NCI-H2171 (cell line): ENCODE data around the gene RIOK2.
"Not testable (repeated sequence)": the region's sequence is repeated elsewhere in the genome, so short reads cannot be mapped to it uniquely, and the experiment has no call there.

Experiments
- DNase-seq: peaks from one replicate; lab custom pipeline; 2025; lab: John Stamatoyannopoulos, UW

Gene RIOK2

GRCh38 chr5:97183100-97183929 is at the start of gene RIOK2:
Gene RIOK2, minus strand, starts transcription at chr5:97183247. Its CDS starts 56 bp downstream, at chr5:97183191.
- DNase-seq, result peak; percentile 78

GRCh38 chr5:97231025-97231636 is 48.1 kb upstream of the RIOK2 start:
- peak; percentile 28 for DNase-seq

GRCh38 chr5:97229688-97230285 is 46.7 kb upstream of the RIOK2 start:
- DNase-seq, result no peak

GRCh38 chr5:97229196-97229595 is 46.1 kb upstream of the RIOK2 start:
- no peak for DNase-seq

GRCh38 chr5:97225222-97225621 is 42.2 kb upstream of the RIOK2 start:
- no peak for DNase-seq

- DNase-seq, result no peak
Observed at GRCh38 chr5:97224112-97224750, 41.2 kb upstream of the RIOK2 start.

- DNase-seq, result no peak
Observed at GRCh38 chr5:97223596-97223995, 40.5 kb upstream of the RIOK2 start.

- DNase-seq, result no peak
Observed at GRCh38 chr5:97209343-97209742, 26.3 kb upstream of the RIOK2 start.

GRCh38 chr5:97208714-97209113 is 25.7 kb upstream of the RIOK2 start:
- DNase-seq, result no peak

GRCh38 chr5:97208184-97208713 is 25.2 kb upstream of the RIOK2 start:
- no peak for DNase-seq

GRCh38 chr5:97194366-97194765 is 11.3 kb upstream of the RIOK2 start:
- DNase-seq, result no peak

GRCh38 chr5:97193355-97193688 is 10.3 kb upstream of the RIOK2 start:
- DNase-seq, result no peak

GRCh38 chr5:97192580-97193354 is 9.7 kb upstream of the RIOK2 start:
- DNase-seq, result no peak

GRCh38 chr5:97191893-97192292 is 8.8 kb upstream of the RIOK2 start:
- no peak for DNase-seq

- DNase-seq, result not testable (repeated sequence)
Observed at GRCh38 chr5:97189523-97189922, 6.5 kb upstream of the RIOK2 start.

GRCh38 chr5:97183930-97184213 is 825 bp upstream of the RIOK2 start:
- no peak for DNase-seq

GRCh38 chr5:97182571-97183099 is 412 bp downstream of the RIOK2 start:
- no peak for DNase-seq

GRCh38 chr5:97181856-97182545 is 1.0 kb downstream of the RIOK2 start:
- DNase-seq, result no peak

GRCh38 chr5:97179457-97179856 is 3.6 kb downstream of the RIOK2 start:
- DNase-seq, result not testable (repeated sequence)

GRCh38 chr5:97172227-97172626 is 10.8 kb downstream of the RIOK2 start:
- DNase-seq, result no peak

- DNase-seq, result no peak
Observed at GRCh38 chr5:97171703-97172102, 11.3 kb downstream of the RIOK2 start.
